ENCODE results near the gene DRAP1. TPM values are rescaled to one million over a fixed set of nuclear protein-coding genes. Genes with fewer than 3 reads are reported as not detected.

The DRAP1 gene, protein sequence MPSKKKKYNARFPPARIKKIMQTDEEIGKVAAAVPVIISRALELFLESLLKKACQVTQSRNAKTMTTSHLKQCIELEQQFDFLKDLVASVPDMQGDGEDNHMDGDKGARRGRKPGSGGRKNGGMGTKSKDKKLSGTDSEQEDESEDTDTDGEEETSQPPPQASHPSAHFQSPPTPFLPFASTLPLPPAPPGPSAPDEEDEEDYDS
- total RNA-seq (10 to 100 TPM; 40.8 to 92.7 TPM), polyA plus RNA-seq (100 to 1,000 TPM in 1 of 2 donors, 10 to 100 TPM in 1; 99.4 to 140 TPM)
- long read RNA-seq, donor 1, transcript DRAP1-206 (3 exons, 837 nt), result minor isoform, 6 of 102 reads
- long read RNA-seq, donor 1, transcript DRAP1-208 (6 exons, 751 nt), result minor isoform, 8 of 102 reads
- long read RNA-seq, donor 1, transcript DRAP1-209 (4 exons, 453 nt), result minor isoform, 16 of 102 reads
- long read RNA-seq, donor 1, transcript DRAP1-201 (7 exons, 989 nt), result major isoform, 59 of 102 reads
- long read RNA-seq, donor 1, partial matches to known transcripts, result 10 of 102 reads
- long read RNA-seq, donor 1, other reads (novel, unspliced or antisense), result 0 of 102 reads
- long read RNA-seq, donor 2, transcript DRAP1-201 (7 exons, 989 nt), result major isoform, 27 of 53 reads
- long read RNA-seq, donor 2, transcript DRAP1-209 (4 exons, 453 nt), result minor isoform, 12 of 53 reads
- long read RNA-seq, donor 2, partial matches to known transcripts, result 8 of 53 reads
- long read RNA-seq, donor 2, other reads (novel, unspliced or antisense), result 0 of 53 reads
- long read RNA-seq, donor 3, transcript DRAP1-209 (4 exons, 453 nt), result minor isoform, 7 of 59 reads
- long read RNA-seq, donor 3, transcript DRAP1-201 (7 exons, 989 nt), result major isoform, 29 of 59 reads
- long read RNA-seq, donor 3, transcript DRAP1-206 (3 exons, 837 nt), result minor isoform, 5 of 59 reads
- long read RNA-seq, donor 3, partial matches to known transcripts, result 11 of 59 reads
- long read RNA-seq, donor 3, other reads (novel, unspliced or antisense), result 0 of 59 reads
- long read RNA-seq, donor 4, transcript DRAP1-201 (7 exons, 989 nt), result major isoform, 42 of 77 reads
- long read RNA-seq, donor 4, transcript DRAP1-206 (3 exons, 837 nt), result minor isoform, 9 of 77 reads
- long read RNA-seq, donor 4, transcript DRAP1-209 (4 exons, 453 nt), result minor isoform, 11 of 77 reads
- long read RNA-seq, donor 4, partial matches to known transcripts, result 7 of 77 reads
- long read RNA-seq, donor 4, other reads (novel, unspliced or antisense), result 0 of 77 reads
- long read RNA-seq, donor 5, transcript DRAP1-203 (1 exons, 474 nt), result minor isoform, 7 of 141 reads
- long read RNA-seq, donor 5, transcript DRAP1-206 (3 exons, 837 nt), result minor isoform, 8 of 141 reads
- long read RNA-seq, donor 5, transcript DRAP1-209 (4 exons, 453 nt), result minor isoform, 12 of 141 reads
- long read RNA-seq, donor 5, transcript DRAP1-201 (7 exons, 989 nt), result major isoform, 91 of 141 reads
- long read RNA-seq, donor 5, partial matches to known transcripts, result 18 of 141 reads
- long read RNA-seq, donor 5, other reads (novel, unspliced or antisense), result 0 of 141 reads

DNA sequence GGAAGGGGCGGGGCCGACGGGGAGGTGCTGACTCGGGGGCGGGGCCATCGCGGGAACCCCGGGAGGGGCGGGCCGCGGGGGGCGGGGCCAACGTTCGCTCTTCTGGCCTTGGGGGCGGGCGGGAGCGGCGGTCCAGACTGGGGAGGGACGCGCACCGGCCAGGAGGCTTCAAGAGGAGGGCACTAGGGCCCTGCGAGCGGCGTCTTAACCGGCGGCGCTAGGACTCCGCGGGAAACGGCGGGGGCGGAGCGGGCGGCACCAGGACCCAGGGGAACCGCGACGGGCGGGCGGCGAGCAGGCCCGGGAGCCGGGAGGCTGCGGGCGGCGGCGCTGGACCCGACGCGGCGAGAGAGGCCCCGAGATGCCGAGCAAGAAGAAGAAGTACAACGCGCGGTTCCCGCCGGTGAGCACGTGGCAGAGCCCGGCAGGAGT lies at the start of gene DRAP1:
TSS of gene DRAP1 (plus strand) at position 286 of the 432 bp plus-strand sequence. CDS start at position 362, 76 bp downstream.
- Histone ChIP-seq H3K9me3 (ENCODE audit: control insufficient read depth in 4 of 4, insufficient read depth in 3 of 4, low read length in 3 of 4) (no peaks in the 10 kb centered on the region), H3K4me3 (peak within 1 kb of the TSS; percentile 93), H3K27me3 (ENCODE audit: control insufficient read depth in 3 of 3, insufficient read depth in 3 of 3, low read length in 2 of 3) (no peaks in the 10 kb centered on the region), H3K4me1 (ENCODE audit: control insufficient read depth in 5 of 5, insufficient read depth in 5 of 5, low read length in 5 of 5) (peaks cover 9 to 41% (median 18%) of the 10 kb centered on the region in 5 donors), H3K9ac (ENCODE audit: insufficient read depth in 1 of 2, low read length in 2 of 2) (peak within 1 kb of the TSS; percentile 74 to 96), H3K36me3 (ENCODE audit: control insufficient read depth in 4 of 4, insufficient read depth in 4 of 4, low read length in 4 of 4) (peaks cover 0 to 31% (median 13%) of the 10 kb centered on the region in 4 donors), H3K27ac (ENCODE audit: low read depth in 1 of 2, low read length in 1 of 2) (peak within 1 kb of the TSS; percentile 90 to 95)
- peak; percentile 92 for ATAC-seq (ENCODE audit: insufficient read depth, low FRiP score)
- 1% methylated on average over 31 to 59 of the region's 59 CpGs for WGBS, 2 donors
- peak; percentile 98 to 100 (median 99) for DNase-seq
- TF ChIP-seq, protein P1, sequence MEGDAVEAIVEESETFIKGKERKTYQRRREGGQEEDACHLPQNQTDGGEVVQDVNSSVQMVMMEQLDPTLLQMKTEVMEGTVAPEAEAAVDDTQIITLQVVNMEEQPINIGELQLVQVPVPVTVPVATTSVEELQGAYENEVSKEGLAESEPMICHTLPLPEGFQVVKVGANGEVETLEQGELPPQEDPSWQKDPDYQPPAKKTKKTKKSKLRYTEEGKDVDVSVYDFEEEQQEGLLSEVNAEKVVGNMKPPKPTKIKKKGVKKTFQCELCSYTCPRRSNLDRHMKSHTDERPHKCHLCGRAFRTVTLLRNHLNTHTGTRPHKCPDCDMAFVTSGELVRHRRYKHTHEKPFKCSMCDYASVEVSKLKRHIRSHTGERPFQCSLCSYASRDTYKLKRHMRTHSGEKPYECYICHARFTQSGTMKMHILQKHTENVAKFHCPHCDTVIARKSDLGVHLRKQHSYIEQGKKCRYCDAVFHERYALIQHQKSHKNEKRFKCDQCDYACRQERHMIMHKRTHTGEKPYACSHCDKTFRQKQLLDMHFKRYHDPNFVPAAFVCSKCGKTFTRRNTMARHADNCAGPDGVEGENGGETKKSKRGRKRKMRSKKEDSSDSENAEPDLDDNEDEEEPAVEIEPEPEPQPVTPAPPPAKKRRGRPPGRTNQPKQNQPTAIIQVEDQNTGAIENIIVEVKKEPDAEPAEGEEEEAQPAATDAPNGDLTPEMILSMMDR (IDR thresholded peaks at IDR 0.05; ENCODE audit: control extremely low read depth, extremely low read depth), result peak; percentile 19

DNA sequence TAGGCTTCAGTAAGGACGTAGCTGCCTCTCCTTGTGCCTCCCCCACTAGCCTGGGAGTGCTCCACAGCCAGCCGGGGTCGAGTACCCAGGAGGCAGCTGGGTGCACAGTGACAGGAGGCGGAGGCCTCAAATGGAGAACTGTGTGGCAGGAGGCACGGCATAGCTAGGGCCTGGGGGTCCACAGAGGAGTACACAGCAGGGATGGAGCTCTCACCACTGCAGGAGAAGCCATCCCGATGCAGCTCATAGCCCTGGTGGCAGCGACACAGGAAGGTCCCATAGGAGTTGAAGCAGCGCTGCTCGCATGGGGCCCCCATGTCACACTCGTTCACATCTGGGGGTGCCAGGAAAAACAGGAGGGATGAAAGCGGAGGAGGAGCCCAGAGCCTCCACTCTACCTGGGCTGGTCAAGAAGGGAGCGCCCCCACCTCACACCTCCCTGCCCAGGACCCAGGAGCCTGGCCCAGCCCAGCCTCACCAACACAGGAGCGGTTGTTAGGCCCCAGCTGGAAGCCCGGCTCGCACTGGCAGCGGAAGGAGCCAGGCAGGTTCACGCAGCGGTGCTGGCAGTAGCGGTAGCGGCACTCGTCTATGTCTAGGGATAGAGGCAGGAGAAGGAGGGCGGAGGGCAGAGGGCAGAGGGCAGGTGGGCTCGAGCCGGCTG lies 49.5 kb upstream of the DRAP1 start:
- ATAC-seq (ENCODE audit: insufficient read depth, low FRiP score) (no peak), DNase-seq (no peak)
- H3K27me3 ChIP-seq (ENCODE audit: control insufficient read depth in 3 of 3, insufficient read depth in 3 of 3, low read length in 2 of 3), result no peaks in the 10 kb centered on the region
- H3K4me3 ChIP-seq, result no peak overlapping the region
- H3K9me3 ChIP-seq (ENCODE audit: control insufficient read depth in 4 of 4, insufficient read depth in 3 of 4, low read length in 3 of 4), result no peaks in the 10 kb centered on the region
- H3K36me3 ChIP-seq (ENCODE audit: control insufficient read depth in 4 of 4, insufficient read depth in 4 of 4, low read length in 4 of 4), result peaks cover 11 to 41% (median 23%) of the 10 kb centered on the region in 4 donors
- H3K27ac ChIP-seq (ENCODE audit: low read depth in 1 of 2, low read length in 1 of 2), result peak overlapping the region in 1 of 2 donors; percentile 20
- TF ChIP-seq, protein P1 (IDR thresholded peaks at IDR 0.05; ENCODE audit: control extremely low read depth, extremely low read depth), result no peak
- 87 to 89% methylated on average over 24 of the region's 24 CpGs for WGBS, 2 donors
- no peak overlapping the region for H3K9ac ChIP-seq (ENCODE audit: insufficient read depth in 1 of 2, low read length in 2 of 2)
- peaks cover 0 to 27% (median 9%) of the 10 kb centered on the region in 5 donors for H3K4me1 ChIP-seq (ENCODE audit: control insufficient read depth in 5 of 5, insufficient read depth in 5 of 5, low read length in 5 of 5)

DNA sequence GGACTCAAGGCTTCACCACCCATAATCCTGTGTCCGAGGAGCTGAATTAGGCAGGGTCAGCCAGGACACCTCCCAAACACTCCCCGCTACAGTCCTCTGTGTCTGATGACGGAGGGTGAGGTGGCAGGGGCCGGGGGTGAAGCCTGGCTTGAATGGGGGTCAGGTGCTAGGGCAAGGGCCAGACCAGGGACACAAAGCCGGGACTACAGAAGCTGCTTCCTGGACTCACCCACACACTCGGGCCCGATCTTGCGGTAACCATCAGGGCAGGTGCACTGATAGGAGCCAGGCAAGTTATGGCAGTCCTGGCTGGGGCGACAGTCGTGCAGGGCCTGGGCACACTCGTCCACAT lies 48.9 kb upstream of the DRAP1 start:
- DNase-seq (no peak), ATAC-seq (ENCODE audit: insufficient read depth, low FRiP score) (no peak)
- H3K27me3 ChIP-seq (ENCODE audit: control insufficient read depth in 3 of 3, insufficient read depth in 3 of 3, low read length in 2 of 3), result no peaks in the 10 kb centered on the region
- no peaks in the 10 kb centered on the region for H3K9me3 ChIP-seq (ENCODE audit: control insufficient read depth in 4 of 4, insufficient read depth in 3 of 4, low read length in 3 of 4)
- H3K27ac ChIP-seq (ENCODE audit: low read depth in 1 of 2, low read length in 1 of 2), result peak overlapping the region in 1 of 2 donors; percentile 2
- peaks cover 0 to 27% (median 9%) of the 10 kb centered on the region in 5 donors for H3K4me1 ChIP-seq (ENCODE audit: control insufficient read depth in 5 of 5, insufficient read depth in 5 of 5, low read length in 5 of 5)
- H3K9ac ChIP-seq (ENCODE audit: insufficient read depth in 1 of 2, low read length in 2 of 2), result no peak overlapping the region
- H3K36me3 ChIP-seq (ENCODE audit: control insufficient read depth in 4 of 4, insufficient read depth in 4 of 4, low read length in 4 of 4), result peaks cover 8 to 37% (median 20%) of the 10 kb centered on the region in 4 donors
- TF ChIP-seq, protein P1 (IDR thresholded peaks at IDR 0.05; ENCODE audit: control extremely low read depth, extremely low read depth), result no peak
- no peak overlapping the region for H3K4me3 ChIP-seq
- WGBS, 2 donors, result 47 to 74% methylated on average over 11 of the region's 11 CpGs
